GM19455 (cell line): ENCODE data around the gene CAPN7.
A peak's percentile ranks its signal among the peaks of the same experiment; 100 is the strongest.

Source experiments
- ATAC-seq: cut with Tn5 transposase; IDR thresholded peaks from one replicate; pipeline ENCODE4 v1.9.1; 2021; ENCODE audit not compliant: unreplicated experiment

The CAPN7 gene

DNA sequence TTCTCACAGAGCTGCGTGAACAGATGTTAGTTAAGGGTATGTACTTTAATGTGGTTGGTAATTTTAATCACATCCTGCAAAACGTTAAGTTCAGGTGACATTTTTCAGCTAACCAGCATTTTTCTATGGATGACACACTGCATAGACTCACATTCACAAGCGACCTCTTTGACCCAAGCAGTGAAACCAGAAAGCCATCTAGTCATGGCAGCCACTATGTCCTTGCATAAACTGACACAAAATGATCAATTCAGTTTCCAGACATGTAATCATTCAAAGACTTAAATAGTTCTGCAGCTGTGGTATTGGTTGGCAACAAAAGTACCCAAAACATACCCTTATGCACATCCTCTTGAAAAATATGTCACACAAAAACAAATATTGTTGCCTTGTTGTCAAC, 7.4 kb upstream of the CAPN7 start:
- ATAC-seq: no peak

DNA sequence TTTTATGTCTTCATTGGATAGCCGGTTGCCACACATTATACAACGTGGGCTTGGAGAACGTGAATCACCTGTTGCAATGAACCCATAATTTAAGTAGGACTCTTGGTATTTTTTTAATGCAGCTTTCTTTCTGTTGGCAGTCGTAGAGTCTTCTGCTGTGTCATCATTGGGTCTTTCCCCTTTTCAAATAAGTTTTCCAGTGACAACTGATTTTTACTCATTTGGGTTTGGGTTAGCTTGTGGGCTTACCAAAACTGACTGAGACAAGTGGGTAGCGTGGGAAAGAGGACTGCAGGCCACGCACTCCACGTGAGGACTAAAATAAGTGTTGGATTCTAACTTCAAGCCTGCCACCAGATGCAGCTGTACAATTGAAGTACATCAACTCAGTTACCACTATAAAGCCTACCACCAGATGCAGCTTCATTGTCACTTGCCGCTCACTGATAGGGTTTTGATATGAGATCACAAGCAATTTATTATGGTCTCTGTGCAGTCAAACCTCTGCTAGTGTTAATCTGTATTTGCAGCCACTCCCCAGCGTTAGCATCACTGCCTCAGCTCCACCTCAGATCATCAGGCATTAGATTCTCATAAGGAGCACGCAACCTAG, 6.4 kb upstream of the CAPN7 start:
- ATAC-seq: no peak

DNA sequence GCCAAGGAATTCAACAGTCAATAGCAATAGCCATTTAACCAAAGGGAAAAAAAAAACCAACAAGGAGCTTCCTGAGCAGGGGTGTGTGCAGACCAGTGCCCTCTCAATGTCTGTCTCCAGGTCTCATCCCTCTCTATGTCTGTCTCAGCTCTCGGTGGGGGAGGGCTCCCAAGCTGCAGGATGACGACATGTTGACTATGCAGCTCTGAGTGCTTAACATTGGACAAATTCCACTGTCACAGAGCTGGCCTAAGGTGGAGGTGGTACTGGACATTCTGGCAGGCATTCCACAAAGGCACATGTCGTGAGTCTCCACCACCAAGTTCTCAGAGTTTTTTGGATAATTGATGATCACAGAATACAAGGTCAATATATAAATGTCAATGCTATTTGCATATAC, 2.0 kb upstream of the CAPN7 start:
- no peak for ATAC-seq

DNA sequence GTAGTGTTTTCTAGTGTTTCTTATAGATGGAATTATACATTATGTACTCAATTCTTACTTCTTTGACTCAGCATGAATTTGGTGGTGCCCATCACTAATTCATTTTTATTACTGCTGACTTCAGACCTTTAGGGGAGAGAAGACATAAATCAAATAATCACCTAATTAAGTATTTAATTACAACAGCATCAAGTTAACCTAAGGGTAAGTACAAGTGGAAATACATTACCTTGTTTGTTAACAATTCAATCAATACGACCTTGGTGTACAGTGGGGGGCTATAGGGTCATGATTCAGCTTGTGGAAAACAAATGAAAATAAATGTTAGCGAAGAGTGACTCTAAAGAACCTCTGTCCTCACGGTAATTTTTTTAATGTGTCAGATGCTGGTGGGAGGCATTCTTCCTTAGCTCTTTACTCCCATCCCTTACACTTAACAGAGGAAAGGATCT, 538 bp upstream of the CAPN7 start:
- ATAC-seq: no peak

DNA sequence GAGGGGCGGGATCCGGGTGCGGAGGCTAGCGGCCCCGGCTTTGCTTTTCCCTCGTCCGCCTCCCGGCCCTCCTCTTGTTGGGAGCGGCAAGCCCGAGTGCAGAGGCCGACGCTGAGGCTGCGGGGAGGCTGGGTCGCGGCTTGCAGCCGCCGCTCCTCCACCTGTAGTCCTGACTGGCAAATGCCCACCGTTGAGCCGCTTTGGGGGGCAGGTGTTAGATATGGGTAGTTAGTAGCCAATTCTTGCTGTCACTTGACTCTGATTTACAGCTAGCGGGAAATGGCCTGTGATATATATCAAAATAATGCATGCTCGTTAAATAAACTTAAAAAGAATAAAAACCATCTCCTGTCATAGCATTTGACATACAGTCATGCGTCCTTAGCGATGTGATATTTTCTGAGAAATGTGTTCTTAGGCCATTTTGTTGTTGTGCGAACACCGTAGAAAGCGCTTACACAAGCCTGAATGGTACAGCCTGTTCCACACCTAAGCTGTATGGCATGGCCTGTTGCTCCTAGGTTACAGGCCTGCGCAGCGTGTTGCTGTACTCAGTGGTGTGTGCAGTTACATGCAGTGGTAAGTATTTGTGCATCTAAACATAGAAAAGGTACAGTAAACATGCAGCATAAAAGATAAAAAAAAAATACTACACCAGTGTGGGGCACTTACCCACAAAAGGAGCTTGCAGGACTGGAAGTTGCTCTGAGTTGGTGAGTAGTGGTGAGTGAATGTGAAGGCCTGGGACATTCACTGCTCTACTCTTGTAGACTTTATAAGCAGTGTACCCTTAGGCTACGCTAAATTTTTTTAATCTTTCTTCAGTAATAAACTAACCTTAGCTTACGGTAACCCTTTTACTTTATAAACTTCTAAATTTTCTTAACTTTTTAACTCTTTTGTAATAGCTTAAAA, 873 bp downstream of the CAPN7 start:
- ATAC-seq: peak; percentile 30

DNA sequence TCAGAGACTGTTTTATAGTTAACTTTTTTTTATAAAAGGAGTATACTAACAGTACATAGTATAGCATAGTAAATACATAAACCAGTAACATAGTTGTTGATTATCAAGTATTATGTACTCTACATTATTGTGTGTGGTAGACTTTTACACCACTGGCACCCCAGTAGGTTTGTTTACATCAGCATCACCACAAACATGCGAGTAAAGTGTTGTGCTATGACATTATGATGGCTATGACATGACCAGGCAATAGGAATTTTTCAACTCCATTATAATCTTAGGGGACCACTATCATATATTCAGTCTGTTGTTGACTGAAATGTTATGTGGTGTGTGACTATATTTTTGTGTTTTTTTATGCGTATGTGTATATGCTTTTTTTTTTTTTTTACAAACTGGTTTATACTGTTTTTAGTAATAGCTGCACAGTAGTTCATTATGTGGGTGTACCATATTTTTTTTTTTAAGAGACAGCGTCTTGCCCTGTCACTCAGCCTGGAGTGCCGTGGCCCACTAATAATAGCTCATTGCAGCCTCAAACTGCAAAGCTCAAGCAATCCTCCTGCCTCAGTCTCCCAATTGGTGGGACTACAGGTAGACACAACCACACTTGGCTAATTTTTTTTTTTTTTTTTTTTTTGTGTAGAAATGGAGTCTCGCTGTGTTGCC, 1.9 kb downstream of the CAPN7 start:
- ATAC-seq: no peak

DNA sequence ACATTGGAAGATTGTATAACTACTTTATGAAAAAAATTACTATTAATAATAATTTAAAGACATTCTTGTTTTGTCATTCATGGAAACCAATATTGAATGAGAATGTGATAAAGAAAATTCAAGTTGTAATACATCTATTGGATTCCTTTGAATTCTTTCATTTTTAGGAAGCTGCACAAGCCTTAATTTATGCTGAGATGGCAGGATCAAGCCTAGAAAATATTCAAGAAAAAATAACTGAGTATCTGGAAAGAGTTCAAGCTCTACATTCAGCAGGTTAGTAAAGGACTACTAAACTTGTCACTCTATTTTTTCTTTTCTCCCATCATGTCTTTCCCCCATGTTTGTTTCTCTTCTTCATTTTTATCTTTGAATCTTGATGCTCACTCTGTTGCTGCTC, 5.9 kb downstream of the CAPN7 start:
- ATAC-seq: no peak

DNA sequence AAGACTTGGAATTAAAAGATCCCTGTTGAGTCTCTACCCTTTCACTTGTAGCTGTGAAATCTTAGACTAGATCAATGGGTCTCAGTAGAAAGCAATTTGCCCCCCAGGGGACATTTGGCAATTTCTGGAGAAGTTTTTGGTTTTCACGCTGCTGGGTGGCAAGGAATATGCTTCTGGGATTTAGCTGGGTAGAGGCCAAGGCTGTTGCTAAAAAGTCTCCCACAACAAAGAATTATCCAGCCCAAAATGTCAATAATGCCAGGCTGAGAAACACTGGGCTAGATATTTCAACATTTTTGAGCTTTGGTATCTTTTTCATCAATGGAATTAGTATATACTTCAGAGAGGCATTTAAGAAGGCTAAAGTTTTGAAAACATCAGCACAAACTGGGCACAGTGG, 8.7 kb downstream of the CAPN7 start:
- ATAC-seq: no peak

DNA sequence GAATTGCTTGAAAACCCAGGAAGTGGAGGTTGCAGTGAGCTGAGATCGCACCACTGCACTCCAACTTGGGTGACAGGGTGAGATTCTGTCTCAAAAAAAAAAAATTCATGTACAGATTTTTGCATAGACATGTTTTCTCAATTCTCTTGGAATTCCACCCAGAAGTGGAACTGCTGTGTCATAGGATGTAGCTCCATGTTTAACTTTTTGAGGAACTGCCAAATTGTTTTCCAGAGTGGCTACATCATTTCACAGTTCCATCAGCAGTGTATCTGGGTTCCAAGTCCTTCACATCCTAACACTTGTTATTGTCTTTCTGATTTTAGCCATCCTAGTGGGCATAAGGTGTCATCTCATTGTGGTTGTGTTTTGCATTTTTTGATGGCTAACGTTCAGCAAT, 9.9 kb downstream of the CAPN7 start:
- no peak for ATAC-seq

DNA sequence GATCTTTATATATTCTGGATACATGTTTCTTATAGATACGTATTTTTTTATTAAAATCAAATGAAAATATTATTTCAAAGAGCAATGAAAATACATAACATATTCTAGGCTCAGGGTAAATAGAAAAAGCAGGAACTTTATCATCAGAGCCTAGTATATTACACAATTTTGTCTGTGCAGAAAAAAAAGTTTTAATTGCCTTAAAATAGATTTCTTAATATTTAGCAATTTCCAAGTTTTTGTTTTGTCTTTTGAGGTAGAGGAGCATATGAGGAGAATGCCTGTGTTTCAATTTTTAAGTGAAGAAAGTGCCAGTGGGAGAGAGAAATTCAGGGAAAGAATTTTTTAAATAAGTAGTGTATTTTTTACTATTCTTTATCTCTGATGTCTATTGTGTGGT, 10.5 kb downstream of the CAPN7 start:
- ATAC-seq: no peak

DNA sequence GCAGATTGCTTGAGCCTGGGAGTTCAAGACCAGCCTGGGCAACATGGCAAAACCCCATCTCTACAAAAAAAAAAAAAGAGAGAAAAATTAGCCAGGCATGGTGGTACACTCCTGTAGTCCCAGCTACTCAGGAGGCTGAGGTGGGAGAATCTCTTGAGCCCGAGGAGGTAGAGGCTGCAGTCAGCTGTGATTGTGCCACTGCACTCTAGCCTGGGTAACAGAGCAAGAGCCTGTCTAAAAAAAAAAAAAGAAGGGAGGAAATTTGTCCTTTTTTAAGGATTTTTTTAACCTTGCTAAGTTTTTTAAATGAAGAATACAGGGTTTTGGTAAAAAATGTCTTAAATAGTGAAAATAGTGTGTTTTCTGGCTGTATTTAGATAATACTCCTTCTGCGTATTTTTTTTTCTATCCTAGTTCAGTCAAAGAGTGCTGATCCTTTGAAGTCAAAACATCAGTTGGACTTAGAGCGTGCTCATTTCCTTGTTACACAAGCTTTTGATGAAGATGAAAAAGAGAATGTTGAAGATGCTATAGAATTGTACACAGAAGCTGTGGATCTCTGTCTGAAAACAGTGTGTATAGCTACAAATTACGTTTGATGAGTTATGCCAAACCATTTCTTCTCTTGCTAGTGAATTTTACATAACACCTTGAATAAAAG, 11.1 kb downstream of the CAPN7 start:
- ATAC-seq: no peak

DNA sequence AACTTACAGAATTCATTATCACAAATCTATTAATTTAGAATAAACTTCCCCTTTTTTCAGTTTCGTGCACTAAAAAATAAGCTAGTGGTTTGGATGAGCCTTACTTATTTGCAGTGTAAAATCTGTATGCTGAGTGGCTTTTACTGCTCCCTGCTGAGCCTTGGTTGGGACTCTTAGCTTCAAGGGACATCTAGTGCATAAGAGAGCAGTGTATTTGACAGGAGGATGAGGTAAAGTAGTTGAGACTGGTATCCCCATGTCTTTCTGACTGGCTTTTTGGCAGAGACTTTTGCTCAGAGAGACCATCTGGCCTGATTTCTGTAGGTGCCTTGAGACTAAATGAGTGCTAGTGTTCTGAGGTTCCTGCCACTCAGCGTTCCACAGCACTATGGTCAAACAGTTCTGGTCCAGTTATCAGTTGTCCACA, 11.8 kb downstream of the CAPN7 start:
- no peak for ATAC-seq

DNA sequence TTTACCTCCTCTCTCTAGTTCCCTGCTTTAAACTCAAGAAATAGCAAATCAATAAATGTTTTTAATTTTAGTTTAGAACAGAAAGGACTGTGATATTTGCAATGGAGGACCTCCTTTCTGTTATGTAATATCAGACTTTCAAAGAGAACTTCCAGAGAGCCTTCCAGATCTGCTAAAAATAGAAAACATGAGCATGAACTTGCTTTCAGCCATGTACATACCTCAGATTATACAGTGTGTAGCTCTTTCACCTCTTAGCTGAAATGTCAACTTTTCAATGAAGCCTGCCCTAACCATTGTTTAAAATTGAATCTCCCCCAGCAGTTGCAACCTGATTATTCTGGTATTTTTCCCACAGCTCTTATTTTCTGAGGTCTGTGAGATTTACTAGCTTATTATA, 12.6 kb downstream of the CAPN7 start:
- ATAC-seq: no peak

DNA sequence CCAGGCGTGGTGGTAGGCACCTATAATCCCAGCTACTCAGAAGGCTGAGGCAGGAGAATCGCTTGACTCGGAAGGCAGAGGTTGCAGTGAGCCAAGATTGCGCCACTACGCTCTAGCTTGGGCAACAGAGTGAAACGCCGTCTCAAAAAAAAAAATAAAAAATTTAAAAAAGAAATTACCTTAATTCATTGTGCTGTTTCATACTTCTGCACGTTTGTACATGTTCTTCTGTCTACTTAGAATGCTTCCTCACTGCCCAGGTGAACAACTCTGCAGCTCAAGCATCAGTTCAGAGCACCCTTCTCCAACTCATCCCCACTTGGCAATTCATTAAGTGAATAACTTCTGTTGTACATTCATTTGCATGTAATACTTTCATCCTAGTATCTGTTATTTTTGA, 14.0 kb downstream of the CAPN7 start:
- ATAC-seq: no peak

DNA sequence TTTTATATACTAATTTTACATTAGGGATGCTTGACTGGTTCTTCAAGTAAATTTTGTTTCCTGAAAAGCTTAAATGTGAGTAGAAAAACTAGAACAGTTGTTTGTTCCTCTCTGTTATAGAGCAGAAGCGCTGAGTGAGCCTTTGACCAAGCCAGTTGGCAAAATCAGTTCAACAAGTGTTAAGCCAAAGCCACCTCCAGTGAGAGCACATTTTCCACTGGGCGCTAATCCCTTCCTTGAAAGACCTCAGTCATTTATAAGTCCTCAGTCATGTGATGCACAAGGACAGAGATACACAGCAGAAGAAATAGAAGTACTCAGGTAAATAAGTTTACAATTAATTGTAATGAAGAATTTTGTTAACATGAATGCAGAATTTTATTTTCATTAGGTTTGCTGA, 14.6 kb downstream of the CAPN7 start:
- no peak for ATAC-seq

DNA sequence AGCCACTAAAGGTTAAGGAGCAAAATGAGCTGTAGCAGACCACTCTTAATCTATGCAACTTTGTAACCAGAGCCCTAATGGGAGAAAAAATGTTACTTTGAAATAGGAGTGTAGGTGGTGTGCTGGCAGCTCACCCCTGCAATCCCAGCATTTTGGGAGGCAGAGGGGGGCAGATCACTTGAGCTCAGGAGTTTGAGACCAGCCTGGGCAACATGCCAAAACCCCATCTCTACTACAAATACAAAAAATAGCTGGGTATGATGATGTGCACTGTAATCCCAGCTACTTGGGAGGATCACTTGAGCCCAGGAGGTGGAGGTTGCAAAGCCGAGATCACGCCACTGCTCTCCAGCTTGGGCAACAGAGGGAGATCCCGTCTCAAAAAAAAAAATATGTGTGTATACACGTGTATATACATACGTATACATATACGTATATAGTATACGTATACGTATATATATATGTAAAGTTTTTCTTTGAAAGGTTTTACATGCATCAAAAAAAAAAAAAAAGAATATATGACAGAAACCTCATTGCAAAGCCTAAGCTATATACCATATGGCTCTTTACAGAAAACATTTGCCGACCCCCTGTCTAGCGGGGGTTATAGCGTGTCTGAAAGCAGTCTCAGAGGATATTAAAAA, 15.7 kb downstream of the CAPN7 start:
- no peak for ATAC-seq

DNA sequence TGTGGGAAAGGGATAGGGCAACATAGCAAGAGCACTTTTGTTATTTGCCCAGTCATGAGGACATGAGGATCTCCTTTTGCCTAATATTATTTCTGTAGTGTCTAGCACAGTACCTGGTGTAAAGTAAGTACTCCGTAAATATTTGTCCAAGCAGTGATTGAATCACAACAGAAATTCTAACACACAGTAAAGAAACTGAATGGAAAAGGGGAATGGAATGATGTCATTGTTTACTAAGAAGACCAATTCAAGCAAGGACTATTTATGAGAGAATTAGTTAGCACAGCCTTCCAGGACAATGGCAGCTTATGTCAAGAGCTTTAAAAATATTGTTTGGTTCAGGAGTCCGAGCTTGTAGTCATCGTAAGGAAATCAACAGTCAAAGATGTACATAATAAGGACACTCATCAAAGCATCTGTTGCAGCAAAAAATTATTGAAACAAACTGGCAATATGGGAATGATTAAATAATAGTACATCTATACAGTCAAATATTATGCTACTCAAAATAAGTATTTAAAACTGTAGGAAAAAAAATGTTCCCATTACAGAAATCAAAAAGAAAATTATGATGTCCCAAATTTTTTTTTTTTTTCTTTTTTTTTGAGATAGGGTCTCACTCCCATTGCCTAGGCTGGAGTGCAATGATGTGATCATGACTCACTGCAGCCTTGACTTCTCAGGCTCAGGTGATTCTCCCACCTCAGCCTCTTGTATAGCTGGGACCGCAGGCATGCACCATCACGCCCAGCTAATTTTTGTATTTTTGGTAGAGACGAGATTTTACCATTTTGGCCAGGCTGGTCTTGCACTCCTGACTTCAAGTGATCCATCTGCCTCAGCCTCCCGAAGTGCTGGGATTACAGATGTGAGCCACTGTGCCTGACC, 17.9 kb downstream of the CAPN7 start:
- ATAC-seq: no peak

DNA sequence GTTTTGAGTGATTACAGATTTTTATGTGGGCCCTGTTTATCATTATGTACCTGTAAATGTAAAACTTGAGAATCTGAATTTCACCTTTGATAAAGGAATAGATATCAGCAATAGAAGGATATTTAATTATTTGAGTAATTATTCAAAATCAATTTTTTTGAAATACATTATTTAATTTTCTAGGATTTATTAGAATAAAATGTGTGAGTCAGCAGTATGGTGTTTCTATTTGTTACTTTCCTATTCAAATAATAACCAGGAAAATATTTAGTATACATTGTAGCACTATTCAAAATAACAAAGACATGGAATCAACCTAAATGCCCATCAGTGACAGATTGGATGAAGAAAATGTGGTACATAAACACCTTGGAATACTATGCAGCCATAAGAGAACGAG, 22.1 kb downstream of the CAPN7 start:
- ATAC-seq: no peak

DNA sequence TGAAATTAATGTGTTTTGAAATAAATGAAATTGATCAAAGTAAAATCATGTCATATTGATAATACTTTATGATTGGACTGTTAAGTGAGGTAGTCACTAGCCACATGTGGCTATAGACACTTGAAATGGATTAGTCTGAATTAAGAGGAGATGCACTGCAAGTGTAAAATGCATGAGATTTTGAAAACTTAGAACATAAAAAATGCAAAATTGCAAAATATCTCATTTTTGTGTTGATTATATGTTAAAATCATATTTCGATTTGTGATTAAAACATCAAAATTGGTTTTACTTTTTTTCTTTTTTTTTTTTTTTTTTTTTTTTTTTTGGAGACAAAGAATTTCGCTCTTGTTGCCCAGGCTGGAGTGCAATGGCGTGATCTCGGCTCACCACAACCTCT, 23.2 kb downstream of the CAPN7 start:
- ATAC-seq: no peak

DNA sequence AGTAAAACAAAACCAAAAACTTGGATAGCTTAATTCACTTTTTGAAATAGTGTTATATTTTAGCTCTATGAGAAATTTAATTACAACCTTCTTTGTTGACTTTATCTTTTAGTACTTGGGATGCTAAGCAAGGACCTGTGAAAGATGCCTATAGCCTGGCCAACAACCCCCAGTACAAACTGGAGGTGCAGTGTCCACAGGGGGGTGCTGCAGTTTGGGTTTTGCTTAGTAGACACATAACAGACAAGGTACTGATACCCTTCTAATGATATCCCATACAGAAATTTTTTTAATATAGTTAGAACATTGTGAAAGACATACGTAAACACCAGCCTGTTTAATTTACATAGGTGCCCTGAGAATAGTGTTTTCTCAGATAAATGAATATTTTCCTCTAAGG, 35.3 kb downstream of the CAPN7 start:
- ATAC-seq: no peak
